H9 (cell line): ENCODE results near the gene SH2D1B. TPM values are rescaled to one million over a fixed set of nuclear protein-coding genes. Genes with fewer than 3 reads are reported as not detected.

ENCODE experiments used
- DNase-seq: peaks from one replicate; pipeline ENCODE4 v3.0.0-alpha.2; 2017
- H2AFZ ChIP-seq: one replicate; pipeline ENCODE4 v1.6.1; 2013; ENCODE audit warnings: mild to moderate bottlenecking, low read length, control low read depth, moderate library complexity
- H2AK5ac ChIP-seq: 2 replicates; pipeline ENCODE4 v1.6.1; 2013; ENCODE audit warnings: low read length, control low read depth, mixed read lengths; ENCODE audit not compliant: insufficient read length
- H2BK120ac ChIP-seq: one replicate; pipeline ENCODE4 v1.6.1; 2013; ENCODE audit warnings: low read depth, mild to moderate bottlenecking, low read length, control low read depth, inconsistent platforms; ENCODE audit not compliant: poor library complexity, severe bottlenecking
- H2BK12ac ChIP-seq: 2 replicates; pipeline ENCODE4 v1.6.1; 2013; ENCODE audit warnings: low read length, control low read depth, mixed read lengths, low read depth; ENCODE audit not compliant: insufficient read length
- H2BK15ac ChIP-seq: 2 replicates; pipeline ENCODE4 v1.6.1; 2013; ENCODE audit warnings: low read depth, low read length, control low read depth
- H2BK20ac ChIP-seq: one replicate; pipeline ENCODE4 v1.6.1; 2013; ENCODE audit warnings: low read depth, mild to moderate bottlenecking, low read length, control low read depth, inconsistent platforms; ENCODE audit not compliant: poor library complexity, severe bottlenecking
- H2BK5ac ChIP-seq: 2 replicates; pipeline ENCODE4 v1.6.1; 2013; ENCODE audit warnings: low read length, control low read depth, mixed read lengths; ENCODE audit not compliant: insufficient read length
- H3K14ac ChIP-seq: 2 replicates; pipeline ENCODE4 v1.6.1; 2013; ENCODE audit warnings: low read length, control low read depth; ENCODE audit not compliant: insufficient read depth
- H3K18ac ChIP-seq: 2 replicates; pipeline ENCODE4 v1.6.1; 2013; ENCODE audit warnings: low read depth, mild to moderate bottlenecking, mixed read lengths, low read length, control low read depth; ENCODE audit not compliant: insufficient read length
- H3K23ac ChIP-seq: 2 replicates; pipeline ENCODE4 v1.6.1; 2013; ENCODE audit warnings: low read length, control low read depth, mixed read lengths, low read depth; ENCODE audit not compliant: insufficient read length
- H3K23me2 ChIP-seq: 2 replicates; pipeline ENCODE4 v1.6.1; 2013; ENCODE audit warnings: low read depth, mild to moderate bottlenecking, mixed read lengths, low read length, control low read depth; ENCODE audit not compliant: insufficient read length, poor library complexity, severe bottlenecking
- H3K27ac ChIP-seq: 2 replicates; pipeline ENCODE4 v1.5.1; 2013; ENCODE audit warnings: low read length, control low read depth, mixed read lengths, low read depth; ENCODE audit not compliant: insufficient read length
- H3K27me3 ChIP-seq: 2 replicates; pipeline ENCODE4 v1.6.1; 2013; ENCODE audit warnings: low read length, control low read depth, inconsistent platforms; ENCODE audit not compliant: insufficient read depth
- H3K4ac ChIP-seq: 2 replicates; pipeline ENCODE4 v1.6.1; 2013; ENCODE audit warnings: low read depth, mild to moderate bottlenecking, control low read depth, inconsistent platforms, low read length, moderate library complexity
- H3K4me1 ChIP-seq: 2 replicates; pipeline ENCODE4 v1.6.1; 2013; ENCODE audit warnings: low read length, control low read depth, inconsistent platforms; ENCODE audit not compliant: insufficient read depth
- H3K4me2 ChIP-seq: 2 replicates; pipeline ENCODE4 v1.6.1; 2013; ENCODE audit warnings: low read length, control low read depth, mixed read lengths; ENCODE audit not compliant: insufficient read length, insufficient read depth
- H3K56ac ChIP-seq: 2 replicates; pipeline ENCODE4 v1.6.1; 2013; ENCODE audit warnings: low read depth, mild to moderate bottlenecking, mixed read lengths, low read length, control low read depth; ENCODE audit not compliant: insufficient read length
- H3K79me1 ChIP-seq: 2 replicates; pipeline ENCODE4 v1.6.1; 2013; ENCODE audit warnings: low read depth, mild to moderate bottlenecking, moderate library complexity, low read length, control low read depth, inconsistent platforms; ENCODE audit not compliant: insufficient read depth, poor library complexity, severe bottlenecking
- H3K79me2 ChIP-seq: 2 replicates; pipeline ENCODE4 v1.6.1; 2013; ENCODE audit warnings: low read length, control low read depth, inconsistent platforms; ENCODE audit not compliant: insufficient read depth
- H3K9ac ChIP-seq: 2 replicates; pipeline ENCODE4 v1.6.1; 2013; ENCODE audit warnings: low read length, control low read depth, mixed read lengths; ENCODE audit not compliant: insufficient read length; ENCODE audit errors: extremely low read depth
- H3K9me3 ChIP-seq: one replicate; pipeline ENCODE4 v1.6.1; 2013; ENCODE audit warnings: low read depth, low read length, inconsistent platforms; ENCODE audit not compliant: control insufficient read depth
- H3T11ph ChIP-seq: one replicate; pipeline ENCODE4 v1.6.1; 2013; ENCODE audit warnings: mild to moderate bottlenecking, low read length, control low read depth, inconsistent platforms
- H4K20me1 ChIP-seq: one replicate; pipeline ENCODE4 v1.6.1; 2013; ENCODE audit not compliant: control insufficient read depth, insufficient read length, insufficient read depth
- H4K5ac ChIP-seq: 2 replicates; pipeline ENCODE4 v1.6.1; 2013; ENCODE audit warnings: low read depth, mild to moderate bottlenecking, mixed read lengths, low read length, control low read depth; ENCODE audit not compliant: insufficient read length
- H4K8ac ChIP-seq: replicated peaks from 2 replicates; pipeline ENCODE4 v1.6.1; 2013; ENCODE audit warnings: low read length, control low read depth, mixed read lengths, low read depth; ENCODE audit not compliant: insufficient read length
- H4K91ac ChIP-seq: 2 replicates; pipeline ENCODE4 v1.6.1; 2013; ENCODE audit warnings: low read depth, mild to moderate bottlenecking, moderate library complexity, mixed read lengths, low read length, control low read depth; ENCODE audit not compliant: insufficient read length
- H3K27ac Mint-ChIP-seq, 3 experiments: 2 replicates in 2 of 3; 3 replicates in 1 of 3; pipeline ENCODE4 v1.8.0; 2020 to 2021; ENCODE audit warnings: mixed read lengths in 3 of 3, mild to moderate bottlenecking in 1 of 3, moderate library complexity in 1 of 3
- H3K27me3 Mint-ChIP-seq: 2 replicates; pipeline ENCODE4 v1.8.0; 2021; ENCODE audit warnings: low read depth, mild to moderate bottlenecking, moderate library complexity, mixed read lengths
- H3K36me3 Mint-ChIP-seq, 3 experiments: 2 replicates in 2 of 3; 3 replicates in 1 of 3; pipeline ENCODE4 v1.8.0; 2020 to 2021; ENCODE audit warnings: low read depth in 3 of 3, mixed read lengths in 3 of 3; ENCODE audit not compliant: insufficient read depth in 1 of 3
- H3K4me1 Mint-ChIP-seq, 2 experiments: 2 replicates each; pipeline ENCODE4 v1.8.0; 2020; ENCODE audit warnings: mixed read lengths in 2 of 2
- H3K4me3 Mint-ChIP-seq, 2 experiments: 2 replicates in 1 of 2; 3 replicates in 1 of 2; pipeline ENCODE4 v1.8.0; 2020 to 2021; ENCODE audit warnings: mild to moderate bottlenecking in 2 of 2, mixed read lengths in 2 of 2, moderate library complexity in 1 of 2
- H3K9me3 Mint-ChIP-seq, 2 experiments: 2 replicates in 1 of 2; 3 replicates in 1 of 2; pipeline ENCODE4 v1.8.0; 2020; ENCODE audit warnings: mild to moderate bottlenecking in 2 of 2, mixed read lengths in 2 of 2, moderate library complexity in 1 of 2
- CTCF ChIP-seq: fragments of 200-600 bp; sonication (generic); conservative IDR thresholded peaks from 3 replicates; pipeline ENCODE4 v1.8.0; 2021; ENCODE audit warnings: antibody characterized with exemption, mild to moderate bottlenecking
- WGBS: extraction: QIAGEN DNeasy Blood & Tissue Kit; methylation state at CpG from one replicate; pipeline ENCODE4 v1.1.7; 2013; ENCODE audit warnings: missing lambda C conversion rate, low lambda C conversion rate, mixed read lengths; ENCODE audit not compliant: insufficient read length; ENCODE audit errors: extremely low coverage; 5-methylcytosine and 5-hydroxymethylcytosine counted together
- total RNA-seq: library from RNA; stranded (reverse); gene quantifications from 2 replicates; pipeline ENCODE4 v1.2.1, GENCODE V29; 2021

The SH2D1B gene
- total RNA-seq, 1 experiment from 2014 or later = not detected

GRCh38 chr1:162397943-162398560 is 13.9 kb downstream of the SH2D1B start:
- TF ChIP-seq CTCF = no peak
- Histone ChIP-seq H3K14ac (no peak overlapping the region), H2BK12ac (no peak overlapping the region), H3K4ac (no peak overlapping the region), H3K56ac (no peak overlapping the region), H3K79me1 (no peaks in the 10 kb centered on the region), H4K8ac (no peak overlapping the region), H3K27me3 (no peaks in the 10 kb centered on the region), H3K9me3 (no peaks in the 10 kb centered on the region), H3K9ac (no peak overlapping the region), H3K23ac (no peak overlapping the region), H4K20me1 (no peaks in the 10 kb centered on the region), H3K4me2 (no peak overlapping the region), H2BK5ac (no peak overlapping the region), H2BK20ac (no peak overlapping the region), H2AFZ (no peak overlapping the region), H2BK15ac (no peak overlapping the region), H3K4me1 (peaks cover 4% of the 10 kb centered on the region; the same call in 1 of the 2 replicates), H2BK120ac (no peak overlapping the region), H3K27ac (no peak overlapping the region), H3K23me2 (no peaks in the 10 kb centered on the region), H2AK5ac (no peak overlapping the region), H3K18ac (no peak overlapping the region), H4K91ac (no peak overlapping the region), H3K79me2 (no peaks in the 10 kb centered on the region), H4K5ac (no peak overlapping the region), H3T11ph (no peak overlapping the region)
- H3K4me1 Mint-ChIP-seq = peaks cover 22 to 27% of the 10 kb centered on the region in 2 experiments
- no peaks in the 10 kb centered on the region; a peak in 1 of 5 replicates for H3K9me3 Mint-ChIP-seq
- no peak for DNase-seq
- no peaks in the 10 kb centered on the region for H3K36me3 Mint-ChIP-seq
- no peak overlapping the region; a peak in 1 of 5 replicates for H3K4me3 Mint-ChIP-seq
- no peak overlapping the region; a peak in 1 of 7 replicates for H3K27ac Mint-ChIP-seq
- no CpG with 5 or more reads among the region's 3 CpGs for WGBS
- H3K27me3 Mint-ChIP-seq = peaks cover 6% of the 10 kb centered on the region
